GM12878 (cell line): ENCODE data around the gene SMAP1. TPM values are rescaled to one million over a fixed set of nuclear protein-coding genes. Genes with fewer than 3 reads are reported as not detected.

Experiments used
- BHLHE40 ChIP-seq, 2 experiments: fragments of 450-650 bp in 1 of 2; IDR thresholded peaks; 2 replicates each; pipeline ENCODE4 v1.6.1; 2011 to 2017; ENCODE audit warnings: low read depth in 2 of 2, borderline replicate concordance in 1 of 2, improper control_type of control experiment in 1 of 2, low read length in 1 of 2, mild to moderate bottlenecking in 1 of 2
- CHD1 ChIP-seq: IDR thresholded peaks from 2 replicates; pipeline ENCODE4 v1.6.1; 2012; ENCODE audit warnings: low read depth, low read length, improper control_type of control experiment
- EED ChIP-seq: sonication (generic); IDR thresholded peaks from 2 replicates; pipeline ENCODE4 v1.6.1; 2016; ENCODE audit warnings: antibody characterized with exemption, low read depth
- HCFC1 ChIP-seq: fragments of 150-350 bp; IDR thresholded peaks from 2 replicates; pipeline ENCODE4 v1.6.1; 2014; ENCODE audit warnings: low read length
- HDAC6 ChIP-seq: fragments of 200-600 bp; sonication (generic); IDR thresholded peaks from one replicate; pipeline ENCODE4 v1.8.0; 2017; ENCODE audit warnings: antibody characterized with exemption; ENCODE audit not compliant: unreplicated experiment
- IKZF1 ChIP-seq: fragments of 450-650 bp; conservative IDR thresholded peaks from 2 replicates; pipeline ENCODE4 v1.6.1; 2017; ENCODE audit warnings: antibody characterized with exemption, mild to moderate bottlenecking
- KAT2A ChIP-seq: conservative IDR thresholded peaks from 2 replicates; pipeline ENCODE4 v1.6.1; 2011; ENCODE audit warnings: low read depth, low read length; ENCODE audit not compliant: control insufficient read depth
- MXI1 ChIP-seq: fragments of 150-350 bp; IDR thresholded peaks from 2 replicates; pipeline ENCODE4 v1.6.1; 2011; ENCODE audit warnings: low read depth, mild to moderate bottlenecking, inconsistent platforms, low read length, improper control_type of control experiment
- NBN ChIP-seq: fragments of 450-650 bp; IDR thresholded peaks from 2 replicates; pipeline ENCODE4 v1.6.1; 2016
- RB1 ChIP-seq: fragments of 450-650 bp; formaldehyde crosslinking; IDR thresholded peaks from 2 replicates; pipeline ENCODE4 v1.6.1; 2017; ENCODE audit warnings: mild to moderate bottlenecking, borderline replicate concordance
- SMAD1 ChIP-seq: fragments of 450-650 bp; IDR thresholded peaks from 2 replicates; pipeline ENCODE4 v1.6.1; 2018; ENCODE audit warnings: mild to moderate bottlenecking, low read depth; ENCODE audit not compliant: partially characterized antibody
- SPI1 ChIP-seq: IDR thresholded peaks from 2 replicates; pipeline ENCODE4 v1.6.1; 2011; ENCODE audit warnings: low read depth, mild to moderate bottlenecking, low read length, moderate library complexity, borderline replicate concordance; ENCODE audit not compliant: insufficient read depth
- SUPT20H ChIP-seq: IDR thresholded peaks from 2 replicates; pipeline ENCODE4 v1.6.1; 2011; ENCODE audit warnings: low read depth, mild to moderate bottlenecking, low read length, moderate library complexity, borderline replicate concordance; ENCODE audit not compliant: control insufficient read depth
- polyA plus RNA-seq, 11 experiments: library from polyadenylated mRNA; depleted of rRNA in 4 of 11; unstranded in 6 of 11; stranded (reverse) in 5 of 11; fragments of >200 nt; fragmentation: Nextera tagmentation in 4 of 11; fragmentation: Illumina TruSeq in 1 of 11; extraction: Ambion mirVana in 4 of 11; extraction: Trizol in 1 of 11; gene quantifications; 1 replicate in 1 of 11; 2 replicates in 10 of 11; pipeline versions ENCODE4 v1.2.1 to v1.2.3, GENCODE V29; 2011 to 2016; ENCODE audit warnings: inconsistent platforms in 2 of 11, missing spikeins in 2 of 11, low read depth in 1 of 11
- total RNA-seq, 4 experiments: library from RNA; depleted of rRNA in 3 of 4; stranded (reverse); fragments of >200 nt in 3 of 4; fragmentation: Illumina TruSeq in 1 of 4; extraction: Trizol in 1 of 4; gene quantifications; 2 replicates each; pipeline versions ENCODE4 v1.2.1 to v1.2.3, GENCODE V29; 2013 to 2021
- TF ChIP-seq, protein P1 (sequence below): fragments of 150-350 bp; IDR thresholded peaks from 2 replicates; pipeline ENCODE4 v1.6.1; 2016; ENCODE audit warnings: low read depth, low read length
- TF ChIP-seq, protein P2 (sequence below): IDR thresholded peaks from 2 replicates; pipeline ENCODE4 v1.6.1; 2012; ENCODE audit warnings: low read depth, low read length, improper control_type of control experiment
- TF ChIP-seq, protein P3 (sequence below): fragments of 450-650 bp; IDR thresholded peaks from 2 replicates; pipeline ENCODE4 v1.6.1; 2016; ENCODE audit warnings: mild to moderate bottlenecking, moderate library complexity, borderline replicate concordance
- TF ChIP-seq, protein P4 (sequence below): fragments of 450-650 bp; IDR thresholded peaks from 2 replicates; pipeline ENCODE4 v1.6.1; 2017; ENCODE audit warnings: mild to moderate bottlenecking, moderate library complexity

SMAP1 gene
- total and polyA plus RNA-seq, 10 of the 15 experiments (the other 5 are each of a cell fraction or from before 2014, with no cell fraction given): 13.7 to 33.9 (median 25.3) TPM

DNA sequence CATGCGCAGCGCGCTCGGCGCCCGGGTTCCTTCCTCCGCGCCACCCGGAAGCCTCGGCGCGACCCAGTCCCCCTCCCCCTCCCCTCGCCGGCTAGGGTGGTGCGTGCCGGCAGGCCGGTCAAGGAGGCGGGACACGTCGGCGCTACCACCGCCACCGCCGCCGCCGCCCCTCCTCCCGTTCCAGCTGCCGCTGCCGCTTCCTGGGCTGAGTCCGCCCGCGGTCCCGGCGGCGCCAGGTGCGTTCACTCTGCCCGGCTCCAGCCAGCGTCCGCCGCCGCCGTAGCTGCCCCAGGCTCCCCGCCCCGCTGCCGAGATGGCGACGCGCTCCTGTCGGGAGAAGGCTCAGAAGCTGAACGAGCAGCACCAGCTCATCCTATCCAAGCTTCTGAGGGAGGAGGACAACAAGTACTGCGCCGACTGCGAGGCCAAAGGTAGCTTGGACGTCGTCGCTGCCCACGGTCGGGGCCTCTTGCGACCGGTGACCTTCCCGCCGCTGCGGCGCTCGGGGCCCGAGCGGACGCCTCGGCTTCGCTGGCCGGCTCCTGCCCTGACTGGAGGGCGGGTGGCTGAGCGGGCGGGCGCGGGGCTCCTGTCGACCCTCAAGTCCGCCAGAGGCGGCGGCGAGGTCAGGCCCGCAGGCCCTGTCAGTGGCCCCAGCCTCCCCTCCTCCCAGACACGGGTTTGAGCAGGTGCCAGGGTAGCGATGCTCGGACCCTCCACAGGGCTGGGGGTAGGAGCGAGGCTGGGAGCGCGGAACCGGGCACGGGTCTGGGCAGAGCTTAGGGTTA lies at the start of gene SMAP1 (continued):
- TF ChIP-seq KAT2A: no peak
- TF ChIP-seq, protein P1, sequence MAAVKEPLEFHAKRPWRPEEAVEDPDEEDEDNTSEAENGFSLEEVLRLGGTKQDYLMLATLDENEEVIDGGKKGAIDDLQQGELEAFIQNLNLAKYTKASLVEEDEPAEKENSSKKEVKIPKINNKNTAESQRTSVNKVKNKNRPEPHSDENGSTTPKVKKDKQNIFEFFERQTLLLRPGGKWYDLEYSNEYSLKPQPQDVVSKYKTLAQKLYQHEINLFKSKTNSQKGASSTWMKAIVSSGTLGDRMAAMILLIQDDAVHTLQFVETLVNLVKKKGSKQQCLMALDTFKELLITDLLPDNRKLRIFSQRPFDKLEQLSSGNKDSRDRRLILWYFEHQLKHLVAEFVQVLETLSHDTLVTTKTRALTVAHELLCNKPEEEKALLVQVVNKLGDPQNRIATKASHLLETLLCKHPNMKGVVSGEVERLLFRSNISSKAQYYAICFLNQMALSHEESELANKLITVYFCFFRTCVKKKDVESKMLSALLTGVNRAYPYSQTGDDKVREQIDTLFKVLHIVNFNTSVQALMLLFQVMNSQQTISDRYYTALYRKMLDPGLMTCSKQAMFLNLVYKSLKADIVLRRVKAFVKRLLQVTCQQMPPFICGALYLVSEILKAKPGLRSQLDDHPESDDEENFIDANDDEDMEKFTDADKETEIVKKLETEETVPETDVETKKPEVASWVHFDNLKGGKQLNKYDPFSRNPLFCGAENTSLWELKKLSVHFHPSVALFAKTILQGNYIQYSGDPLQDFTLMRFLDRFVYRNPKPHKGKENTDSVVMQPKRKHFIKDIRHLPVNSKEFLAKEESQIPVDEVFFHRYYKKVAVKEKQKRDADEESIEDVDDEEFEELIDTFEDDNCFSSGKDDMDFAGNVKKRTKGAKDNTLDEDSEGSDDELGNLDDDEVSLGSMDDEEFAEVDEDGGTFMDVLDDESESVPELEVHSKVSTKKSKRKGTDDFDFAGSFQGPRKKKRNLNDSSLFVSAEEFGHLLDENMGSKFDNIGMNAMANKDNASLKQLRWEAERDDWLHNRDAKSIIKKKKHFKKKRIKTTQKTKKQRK: no peak
- TF ChIP-seq IKZF1: peak; percentile 91
- TF ChIP-seq, protein P2, sequence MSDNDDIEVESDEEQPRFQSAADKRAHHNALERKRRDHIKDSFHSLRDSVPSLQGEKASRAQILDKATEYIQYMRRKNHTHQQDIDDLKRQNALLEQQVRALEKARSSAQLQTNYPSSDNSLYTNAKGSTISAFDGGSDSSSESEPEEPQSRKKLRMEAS: no peak; the same call in 1 of the 2 replicates
- no peak for TF ChIP-seq SPI1
- peak; percentile 55; the same call in 1 of the 2 replicates for TF ChIP-seq EED
- TF ChIP-seq CHD1: no peak
- 0 out of 2 replicates have a peak, but pooled peaks have one; percentile 17 for TF ChIP-seq HCFC1
- TF ChIP-seq SUPT20H: no peak
- peak; percentile 87; the same call in 1 of the 2 replicates for TF ChIP-seq RB1
- peak; percentile 77 for TF ChIP-seq MXI1
- TF ChIP-seq, protein P3, sequence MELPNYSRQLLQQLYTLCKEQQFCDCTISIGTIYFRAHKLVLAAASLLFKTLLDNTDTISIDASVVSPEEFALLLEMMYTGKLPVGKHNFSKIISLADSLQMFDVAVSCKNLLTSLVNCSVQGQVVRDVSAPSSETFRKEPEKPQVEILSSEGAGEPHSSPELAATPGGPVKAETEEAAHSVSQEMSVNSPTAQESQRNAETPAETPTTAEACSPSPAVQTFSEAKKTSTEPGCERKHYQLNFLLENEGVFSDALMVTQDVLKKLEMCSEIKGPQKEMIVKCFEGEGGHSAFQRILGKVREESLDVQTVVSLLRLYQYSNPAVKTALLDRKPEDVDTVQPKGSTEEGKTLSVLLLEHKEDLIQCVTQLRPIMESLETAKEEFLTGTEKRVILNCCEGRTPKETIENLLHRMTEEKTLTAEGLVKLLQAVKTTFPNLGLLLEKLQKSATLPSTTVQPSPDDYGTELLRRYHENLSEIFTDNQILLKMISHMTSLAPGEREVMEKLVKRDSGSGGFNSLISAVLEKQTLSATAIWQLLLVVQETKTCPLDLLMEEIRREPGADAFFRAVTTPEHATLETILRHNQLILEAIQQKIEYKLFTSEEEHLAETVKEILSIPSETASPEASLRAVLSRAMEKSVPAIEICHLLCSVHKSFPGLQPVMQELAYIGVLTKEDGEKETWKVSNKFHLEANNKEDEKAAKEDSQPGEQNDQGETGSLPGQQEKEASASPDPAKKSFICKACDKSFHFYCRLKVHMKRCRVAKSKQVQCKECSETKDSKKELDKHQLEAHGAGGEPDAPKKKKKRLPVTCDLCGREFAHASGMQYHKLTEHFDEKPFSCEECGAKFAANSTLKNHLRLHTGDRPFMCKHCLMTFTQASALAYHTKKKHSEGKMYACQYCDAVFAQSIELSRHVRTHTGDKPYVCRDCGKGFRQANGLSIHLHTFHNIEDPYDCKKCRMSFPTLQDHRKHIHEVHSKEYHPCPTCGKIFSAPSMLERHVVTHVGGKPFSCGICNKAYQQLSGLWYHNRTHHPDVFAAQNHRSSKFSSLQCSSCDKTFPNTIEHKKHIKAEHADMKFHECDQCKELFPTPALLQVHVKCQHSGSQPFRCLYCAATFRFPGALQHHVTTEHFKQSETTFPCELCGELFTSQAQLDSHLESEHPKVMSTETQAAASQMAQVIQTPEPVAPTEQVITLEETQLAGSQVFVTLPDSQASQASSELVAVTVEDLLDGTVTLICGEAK: no peak
- no peak for TF ChIP-seq SMAD1
- TF ChIP-seq, protein P4, sequence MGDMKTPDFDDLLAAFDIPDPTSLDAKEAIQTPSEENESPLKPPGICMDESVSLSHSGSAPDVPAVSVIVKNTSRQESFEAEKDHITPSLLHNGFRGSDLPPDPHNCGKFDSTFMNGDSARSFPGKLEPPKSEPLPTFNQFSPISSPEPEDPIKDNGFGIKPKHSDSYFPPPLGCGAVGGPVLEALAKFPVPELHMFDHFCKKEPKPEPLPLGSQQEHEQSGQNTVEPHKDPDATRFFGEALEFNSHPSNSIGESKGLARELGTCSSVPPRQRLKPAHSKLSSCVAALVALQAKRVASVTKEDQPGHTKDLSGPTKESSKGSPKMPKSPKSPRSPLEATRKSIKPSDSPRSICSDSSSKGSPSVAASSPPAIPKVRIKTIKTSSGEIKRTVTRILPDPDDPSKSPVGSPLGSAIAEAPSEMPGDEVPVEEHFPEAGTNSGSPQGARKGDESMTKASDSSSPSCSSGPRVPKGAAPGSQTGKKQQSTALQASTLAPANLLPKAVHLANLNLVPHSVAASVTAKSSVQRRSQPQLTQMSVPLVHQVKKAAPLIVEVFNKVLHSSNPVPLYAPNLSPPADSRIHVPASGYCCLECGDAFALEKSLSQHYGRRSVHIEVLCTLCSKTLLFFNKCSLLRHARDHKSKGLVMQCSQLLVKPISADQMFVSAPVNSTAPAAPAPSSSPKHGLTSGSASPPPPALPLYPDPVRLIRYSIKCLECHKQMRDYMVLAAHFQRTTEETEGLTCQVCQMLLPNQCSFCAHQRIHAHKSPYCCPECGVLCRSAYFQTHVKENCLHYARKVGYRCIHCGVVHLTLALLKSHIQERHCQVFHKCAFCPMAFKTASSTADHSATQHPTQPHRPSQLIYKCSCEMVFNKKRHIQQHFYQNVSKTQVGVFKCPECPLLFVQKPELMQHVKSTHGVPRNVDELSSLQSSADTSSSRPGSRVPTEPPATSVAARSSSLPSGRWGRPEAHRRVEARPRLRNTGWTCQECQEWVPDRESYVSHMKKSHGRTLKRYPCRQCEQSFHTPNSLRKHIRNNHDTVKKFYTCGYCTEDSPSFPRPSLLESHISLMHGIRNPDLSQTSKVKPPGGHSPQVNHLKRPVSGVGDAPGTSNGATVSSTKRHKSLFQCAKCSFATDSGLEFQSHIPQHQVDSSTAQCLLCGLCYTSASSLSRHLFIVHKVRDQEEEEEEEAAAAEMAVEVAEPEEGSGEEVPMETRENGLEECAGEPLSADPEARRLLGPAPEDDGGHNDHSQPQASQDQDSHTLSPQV: no peak
- TF ChIP-seq HDAC6: no peak
- TF ChIP-seq BHLHE40 (IDR thresholded peaks at IDR 0.05; ENCODE audit: borderline replicate concordance in 1 of 2, low read depth in 2 of 2, low read length in 1 of 2): peak; percentile 76 to 92; a peak in 3 of 4 replicates
- TF ChIP-seq NBN: no peak
